ENCODE data around the gene TRIM59.

DNA sequence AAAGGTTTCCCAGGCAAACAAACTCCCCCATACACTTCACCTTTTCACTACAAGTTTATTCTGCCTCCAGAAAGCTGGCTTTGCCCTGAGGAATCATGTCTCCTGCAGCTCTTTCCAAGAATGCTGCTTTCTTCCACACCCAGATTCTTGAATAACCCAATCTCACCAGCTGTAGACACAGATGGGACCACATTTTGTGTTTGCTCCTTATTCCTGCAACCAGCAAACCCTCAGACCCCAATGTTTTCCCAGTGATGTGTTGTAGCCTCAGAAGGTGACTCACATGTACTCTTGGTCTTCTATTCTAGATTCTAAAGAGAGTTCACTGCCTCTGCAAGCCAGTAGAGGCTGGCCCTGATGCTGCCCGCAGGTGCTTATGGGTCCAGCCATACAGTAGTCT is 23.6 kb upstream of the TRIM59 start:
- TF ChIP-seq CTCF (IDR thresholded peaks at IDR 0.05) (no peak), POLR2A (IDR thresholded peaks at IDR 0.05) (no peak)

Data from testis (tissue), 2 donors.